Measurements from ENCODE around the gene ZFHX3. TPM values are rescaled to one million over a fixed set of nuclear protein-coding genes. Genes with fewer than 3 reads are reported as not detected.

The ZFHX3 gene
- total and polyA plus RNA-seq, 2 donors (not counting 1 experiment from before 2014, with no cell fraction given): 0.54 to 6.6 TPM

- Histone ChIP-seq H2AFZ (ENCODE audit: insufficient read depth, low read depth, low read length, poor library complexity, severe bottlenecking) (no peak overlapping the region), H3K4me3 (ENCODE audit: control extremely low read depth in 1 of 5, extremely low read depth in 1 of 5, insufficient read depth in 1 of 5, low read depth in 2 of 5, low read length in 4 of 5) (no peak overlapping the region), H3K36me3 (replicated peaks in 1 of 2; ENCODE audit: control extremely low read depth in 1 of 2, control insufficient read depth in 1 of 2, extremely low read depth in 1 of 2, insufficient read depth in 2 of 2, low read length in 1 of 2) (no peaks in the 10 kb centered on the region), H3K9ac (ENCODE audit: low read length) (no peak overlapping the region), H4K20me1 (ENCODE audit: control insufficient read depth, insufficient read depth, low read length, poor library complexity, severe bottlenecking) (no peaks in the 10 kb centered on the region), H3K9me3 (ENCODE audit: control extremely low read depth in 1 of 3, control insufficient read depth in 2 of 3, insufficient read depth in 1 of 3, low read length in 2 of 3) (peaks cover 0 to 3% (median 0%) of the 10 kb centered on the region in 3 donors), H3K79me2 (ENCODE audit: control insufficient read depth, insufficient read depth, low read length) (no peaks in the 10 kb centered on the region), H3K27me3 (replicated peaks in 1 of 4; ENCODE audit: control extremely low read depth in 1 of 4, control insufficient read depth in 3 of 4, insufficient read depth in 4 of 4, low read length in 3 of 4) (no peaks in the 10 kb centered on the region), H3K4me2 (replicated peaks; ENCODE audit: low read depth, low read length, poor library complexity, severe bottlenecking) (no peak overlapping the region), H3K27ac (ENCODE audit: low read length in 2 of 2) (no peak overlapping the region), H3K4me1 (ENCODE audit: control insufficient read depth in 2 of 2, insufficient read depth in 2 of 2, low read length in 2 of 2) (peaks cover 0 to 10% of the 10 kb centered on the region in 2 donors)
- TF ChIP-seq EZH2 (IDR thresholded peaks at IDR 0.05; ENCODE audit: borderline replicate concordance, insufficient read depth, low read depth, low read length, poor library complexity, severe bottlenecking): no peak
- no peak for TF ChIP-seq CTCF (IDR thresholded peaks at IDR 0.05)
- ATAC-seq (ENCODE audit: low read depth) (no peak), DNase-seq (no peak)
- H3K9me3 Mint-ChIP-seq (ENCODE audit: insufficient read depth): no peaks in the 10 kb centered on the region
- POLR2A ChIA-PET: no interaction called here
- peaks cover 24% of the 10 kb centered on the region for H3K4me1 Mint-ChIP-seq
- 91% methylated on average over 16 of the region's 17 CpGs for WGBS (ENCODE audit: insufficient coverage)
- H3K27me3 Mint-ChIP-seq: no peaks in the 10 kb centered on the region
- H3K4me3 Mint-ChIP-seq: no peak overlapping the region
- CTCF ChIA-PET: interaction anchor here (0.6 to 1.0 kb wide), 2 partner anchors 34 to 102 kb away, joined by 3 to 4 read pairs; no protein-coding TSS in a partner anchor
- intact Hi-C loops (cut with micrococcal nuclease): no loop called here
- H3K27ac Mint-ChIP-seq: no peak overlapping the region
Measured at GRCh38 chr16:72934636-72935403, 113.1 kb downstream of the ZFHX3 start.

- TF ChIP-seq CTCF (IDR thresholded peaks at IDR 0.05): no peak
- TF ChIP-seq EZH2 (IDR thresholded peaks at IDR 0.05; ENCODE audit: borderline replicate concordance, insufficient read depth, low read depth, low read length, poor library complexity, severe bottlenecking): no peak
- Mint-ChIP-seq H3K27ac (no peak overlapping the region), H3K4me3 (no peak overlapping the region), H3K27me3 (no peaks in the 10 kb centered on the region), H3K9me3 (ENCODE audit: insufficient read depth) (no peaks in the 10 kb centered on the region), H3K4me1 (peaks cover 24% of the 10 kb centered on the region)
- POLR2A ChIA-PET: no interaction called here
- Histone ChIP-seq H3K36me3 (replicated peaks in 1 of 2; ENCODE audit: control extremely low read depth in 1 of 2, control insufficient read depth in 1 of 2, extremely low read depth in 1 of 2, insufficient read depth in 2 of 2, low read length in 1 of 2) (no peaks in the 10 kb centered on the region), H3K27me3 (replicated peaks in 1 of 4; ENCODE audit: control extremely low read depth in 1 of 4, control insufficient read depth in 3 of 4, insufficient read depth in 4 of 4, low read length in 3 of 4) (no peaks in the 10 kb centered on the region), H3K27ac (ENCODE audit: low read length in 2 of 2) (no peak overlapping the region), H3K9ac (ENCODE audit: low read length) (no peak overlapping the region), H4K20me1 (ENCODE audit: control insufficient read depth, insufficient read depth, low read length, poor library complexity, severe bottlenecking) (no peaks in the 10 kb centered on the region), H3K4me2 (replicated peaks; ENCODE audit: low read depth, low read length, poor library complexity, severe bottlenecking) (no peak overlapping the region), H3K4me1 (ENCODE audit: control insufficient read depth in 2 of 2, insufficient read depth in 2 of 2, low read length in 2 of 2) (peaks cover 0 to 10% of the 10 kb centered on the region in 2 donors), H2AFZ (ENCODE audit: insufficient read depth, low read depth, low read length, poor library complexity, severe bottlenecking) (no peak overlapping the region), H3K4me3 (ENCODE audit: control extremely low read depth in 1 of 5, extremely low read depth in 1 of 5, insufficient read depth in 1 of 5, low read depth in 2 of 5, low read length in 4 of 5) (no peak overlapping the region), H3K9me3 (ENCODE audit: control extremely low read depth in 1 of 3, control insufficient read depth in 2 of 3, insufficient read depth in 1 of 3, low read length in 2 of 3) (peaks cover 0 to 3% (median 0%) of the 10 kb centered on the region in 3 donors), H3K79me2 (ENCODE audit: control insufficient read depth, insufficient read depth, low read length) (no peaks in the 10 kb centered on the region)
- DNase-seq: no peak
- intact Hi-C loops (cut with micrococcal nuclease): no loop called here
- 93% methylated on average over 10 of the region's 11 CpGs for WGBS (ENCODE audit: insufficient coverage)
- ATAC-seq (ENCODE audit: low read depth): no peak
- CTCF ChIA-PET: no interaction called here
Measured at GRCh38 chr16:72932677-72933335, 115.1 kb downstream of the ZFHX3 start.

Measured in B cell (primary cell).